NCI-H748 (cell line): ENCODE measurements around the gene CMTM4.
"Not testable (repeated sequence)": the region's sequence is repeated elsewhere in the genome, so short reads cannot be mapped to it uniquely, and the experiment has no call there.

ENCODE experiments used
- DNase-seq: peaks from one replicate; lab custom pipeline; 2025; ENCODE audit not compliant: unreplicated experiment; lab: John Stamatoyannopoulos, UW

CMTM4 gene

GRCh38 chr16:66617728-66618127 is 78.8 kb downstream of the CMTM4 start:
- DNase-seq: no peak

GRCh38 chr16:66617010-66617434 is 79.5 kb downstream of the CMTM4 start:
- DNase-seq: no peak

DNA sequence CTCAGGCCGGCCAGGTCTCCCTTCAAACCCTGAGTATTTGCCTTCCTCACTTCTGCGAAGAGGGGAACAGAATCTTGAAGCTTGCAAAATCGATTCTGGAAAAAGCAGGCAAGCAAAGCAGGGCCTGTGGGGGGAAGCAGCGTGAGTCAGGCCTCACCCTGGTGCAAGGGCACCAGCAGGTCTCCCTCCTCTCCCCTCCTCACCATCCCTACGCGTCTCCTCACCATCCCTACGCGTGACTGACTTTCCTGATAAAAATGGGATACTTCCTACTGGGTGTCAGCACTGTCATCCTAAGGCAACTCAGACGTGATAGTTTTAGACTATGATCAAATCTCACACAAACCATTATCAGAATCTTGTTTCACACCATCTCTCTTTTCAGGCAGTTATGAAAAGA is 80.0 kb downstream of the CMTM4 start:
- DNase-seq: no peak

DNA sequence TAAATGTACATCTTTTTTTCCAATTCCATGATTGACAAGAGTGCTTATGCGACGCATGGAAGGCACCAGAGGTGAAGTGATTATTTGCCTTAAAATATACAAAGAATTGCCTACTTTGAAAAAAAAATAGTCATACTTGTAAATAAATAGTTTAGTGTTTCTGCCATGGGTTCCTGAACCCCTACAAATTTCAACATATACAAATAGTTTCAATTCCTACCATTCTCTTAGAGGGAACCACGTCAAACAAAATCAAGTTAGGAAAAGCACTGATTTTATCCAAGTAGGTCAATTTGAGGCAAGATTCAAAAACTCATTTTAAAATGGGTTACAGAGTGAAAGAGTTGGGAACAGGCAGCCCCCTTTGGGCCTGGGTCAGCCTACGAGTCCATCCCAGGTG is 80.4 kb downstream of the CMTM4 start:
- DNase-seq: no peak

DNA sequence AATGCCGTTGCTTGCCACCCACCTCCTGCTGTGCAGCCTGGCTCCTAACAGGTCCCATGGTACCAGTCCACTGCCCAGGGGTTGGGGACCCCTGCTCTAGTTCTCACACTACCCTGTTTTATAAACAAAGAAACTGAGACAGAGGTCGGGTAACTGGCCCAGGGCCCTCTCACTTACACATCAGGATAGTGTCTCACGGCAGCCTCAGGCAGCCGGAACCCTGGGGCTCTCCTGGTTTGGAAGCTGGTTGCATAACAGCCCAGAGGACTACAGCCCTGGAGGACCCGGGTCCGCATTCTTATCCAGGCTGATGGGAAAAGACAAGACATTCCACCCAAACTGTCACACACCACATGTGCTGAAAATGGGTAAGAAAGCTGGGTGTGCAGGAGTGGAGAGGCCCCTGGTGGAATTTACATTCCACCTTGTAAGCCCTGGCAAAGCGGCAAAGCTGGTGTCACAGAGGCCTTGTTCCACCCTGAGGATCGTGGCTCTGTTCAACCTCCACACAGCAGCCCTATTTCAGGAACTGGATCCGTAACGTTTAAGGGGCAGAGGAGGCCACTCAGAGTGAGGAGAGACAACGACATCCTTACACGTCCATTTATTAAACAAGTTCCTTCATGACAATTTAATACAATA is 82.3 kb downstream of the CMTM4 start:
- no peak for DNase-seq

GRCh38 chr16:66612422-66612821 is 84.1 kb downstream of the CMTM4 start:
- DNase-seq: no peak

GRCh38 chr16:66611911-66612310 is 84.6 kb downstream of the CMTM4 start:
- not testable (repeated sequence) for DNase-seq

DNA sequence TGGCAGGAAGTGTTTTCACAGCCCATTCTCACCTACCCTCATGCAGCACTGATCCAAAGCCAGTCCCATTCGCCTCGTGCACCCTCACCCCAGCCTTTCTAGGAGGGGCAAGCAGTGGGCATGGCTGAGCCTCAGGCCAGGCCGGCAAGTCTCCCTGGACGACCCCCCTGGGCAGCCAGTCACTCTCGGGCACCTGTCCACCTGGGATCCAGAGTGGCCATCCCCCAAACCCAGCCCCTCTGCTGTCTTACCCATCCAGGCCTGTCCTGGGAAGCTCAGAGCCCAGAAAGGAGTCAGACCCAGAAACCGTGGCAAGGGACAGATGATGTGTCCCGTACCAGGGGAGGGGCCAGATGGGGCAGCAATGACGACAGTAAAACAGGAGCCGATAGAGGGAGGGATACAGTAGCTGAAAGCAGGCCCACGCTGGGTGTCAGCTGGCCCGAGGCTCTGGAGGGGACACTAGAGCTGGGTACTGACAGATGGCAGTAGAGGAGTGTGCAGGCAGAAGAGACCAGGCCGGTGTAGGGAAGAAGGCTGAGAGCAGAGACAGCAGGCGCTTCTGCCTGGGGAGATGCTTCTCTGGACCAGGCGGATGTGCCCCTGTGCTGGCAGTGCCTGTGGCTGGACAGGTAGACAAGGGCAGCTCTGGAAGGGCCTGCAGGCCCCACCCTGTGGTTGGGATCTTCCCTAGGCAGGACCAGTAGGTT is 86.3 kb downstream of the CMTM4 start:
- DNase-seq: no peak

GRCh38 chr16:66609139-66609510 is 87.4 kb downstream of the CMTM4 start:
- no peak for DNase-seq

- peak; percentile 64 for DNase-seq
Observed at GRCh38 chr16:66608241-66609138, 88.1 kb downstream of the CMTM4 start.

- DNase-seq: no peak
Observed at GRCh38 chr16:66605979-66606751, 90.4 kb downstream of the CMTM4 start.

DNA sequence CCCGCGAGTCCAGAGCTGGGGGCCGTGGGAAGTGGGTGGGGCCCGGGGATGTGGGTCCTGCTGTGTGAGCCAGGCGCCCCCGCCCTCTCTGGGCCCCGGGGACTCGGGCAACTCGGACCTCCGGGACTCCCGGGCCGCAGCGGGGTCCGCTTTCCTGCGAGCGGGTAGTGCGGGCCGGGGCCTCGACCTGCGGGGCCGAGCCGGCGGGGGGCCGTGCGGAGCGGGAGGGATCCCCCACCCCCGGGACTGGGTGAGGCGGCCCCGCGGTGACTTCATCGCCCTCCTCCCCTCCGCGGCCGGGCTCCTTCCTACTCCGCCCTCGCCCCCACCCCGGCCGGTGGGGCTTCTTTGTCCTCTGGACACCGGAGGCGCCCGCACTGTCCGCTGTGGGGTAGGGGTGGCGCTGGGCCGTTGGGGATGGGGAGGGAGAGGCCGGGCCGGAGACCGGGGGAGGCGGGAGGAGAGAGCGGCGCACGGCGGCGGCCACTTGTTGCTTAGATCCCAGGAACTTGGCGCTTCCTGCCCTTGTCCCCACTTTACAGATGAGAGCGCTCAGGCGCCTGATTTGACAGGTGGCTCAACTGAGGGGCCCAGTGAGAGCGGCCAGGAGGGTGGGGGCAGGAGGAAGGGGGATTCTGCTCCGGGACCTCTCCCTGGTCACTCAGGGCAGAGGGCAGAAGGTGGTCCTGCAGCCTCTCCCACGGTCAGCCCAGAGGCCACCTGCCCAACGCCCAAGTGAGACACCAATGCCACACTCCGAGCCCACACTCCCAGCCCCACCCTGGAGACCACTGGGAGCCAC is 91.2 kb downstream of the CMTM4 start:
- DNase-seq: peak; percentile 29

DNA sequence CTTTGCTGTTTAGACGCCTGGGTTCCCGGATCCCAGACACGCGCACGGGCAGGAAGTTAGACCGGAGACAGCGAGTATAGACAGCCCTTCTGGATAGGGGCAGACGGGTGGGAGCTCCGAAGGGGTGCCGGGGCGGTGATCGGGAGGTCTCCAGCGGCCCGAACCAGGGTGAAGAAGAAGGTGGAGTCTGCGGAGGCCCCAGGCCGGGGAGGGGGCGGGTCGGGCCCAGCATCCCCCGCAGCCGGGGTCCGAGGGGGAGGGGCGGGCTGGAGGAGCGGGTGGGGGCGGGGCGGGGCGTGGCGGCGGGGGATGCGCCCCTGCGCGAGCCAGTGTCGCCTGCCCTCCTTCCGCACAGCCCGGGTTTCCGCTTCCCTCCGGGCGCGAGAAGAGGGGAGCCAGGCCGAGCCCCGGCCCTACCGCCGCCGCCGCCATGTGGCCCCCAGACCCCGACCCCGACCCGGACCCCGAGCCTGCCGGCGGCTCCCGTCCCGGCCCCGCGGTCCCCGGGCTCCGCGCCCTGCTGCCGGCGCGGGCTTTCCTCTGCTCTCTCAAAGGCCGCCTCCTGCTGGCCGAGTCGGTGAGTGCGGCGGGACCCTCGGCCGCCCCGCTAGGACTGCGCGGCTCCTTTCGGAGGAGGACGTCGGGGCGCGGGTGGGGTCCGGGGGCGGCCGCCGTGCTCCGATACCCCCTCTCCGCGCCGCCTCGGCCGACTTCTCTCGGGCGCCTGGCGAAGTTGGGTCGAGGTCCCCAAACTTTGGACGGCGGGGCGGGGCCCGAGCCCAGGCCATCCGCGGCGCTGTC is 92.0 kb downstream of the CMTM4 start, which contains the start of gene CMTM3:
Gene CMTM3, plus strand, starts transcription at position 329 of the 801 bp plus-strand sequence. Its CDS starts 102 bp downstream, at position 431.
- DNase-seq: peak; percentile 70

DNA sequence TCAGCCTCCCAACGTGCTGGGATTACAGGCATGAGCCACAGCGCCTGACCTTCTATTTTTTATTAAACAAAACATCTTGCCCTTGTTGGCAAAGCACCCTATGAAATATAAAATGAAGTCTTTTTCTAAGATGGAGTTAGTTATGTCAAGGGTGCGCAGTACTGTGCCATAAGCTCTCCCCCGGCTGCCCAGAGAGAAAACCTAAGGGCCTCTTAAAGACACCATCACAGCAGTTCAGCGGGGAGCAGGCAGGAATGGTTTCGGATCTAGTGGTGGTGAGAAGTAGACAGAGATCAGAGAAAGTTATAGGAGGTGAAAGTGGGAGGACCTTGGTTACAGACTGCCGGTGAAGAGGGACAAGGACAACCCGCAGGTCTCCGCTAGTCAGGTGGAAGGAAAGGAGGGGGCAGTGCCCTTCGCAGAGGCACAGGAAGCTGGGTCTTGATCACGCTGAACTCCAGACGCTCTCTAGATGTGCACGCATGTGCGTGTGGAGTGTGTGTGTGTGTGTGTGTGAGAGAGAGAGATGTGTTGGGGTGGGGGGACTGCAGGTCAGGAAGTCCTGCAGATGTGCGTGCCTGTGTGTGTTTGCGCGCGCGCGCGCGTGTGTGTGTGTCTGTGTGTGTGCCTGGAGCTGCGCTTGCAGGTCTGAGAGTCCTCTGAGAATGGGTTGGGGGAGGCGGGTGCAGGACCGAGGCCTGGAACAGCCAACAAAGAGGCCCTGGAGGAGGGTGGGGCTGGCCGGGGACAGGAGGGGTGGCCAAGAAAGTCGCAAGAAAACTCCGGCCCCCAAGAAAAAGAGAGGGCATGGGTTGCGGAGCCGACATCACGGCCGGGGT is 92.8 kb downstream of the CMTM4 start:
- peak; percentile 64 for DNase-seq

- no peak for DNase-seq
Observed at GRCh38 chr16:66601471-66601870, 95.1 kb downstream of the CMTM4 start.

DNA sequence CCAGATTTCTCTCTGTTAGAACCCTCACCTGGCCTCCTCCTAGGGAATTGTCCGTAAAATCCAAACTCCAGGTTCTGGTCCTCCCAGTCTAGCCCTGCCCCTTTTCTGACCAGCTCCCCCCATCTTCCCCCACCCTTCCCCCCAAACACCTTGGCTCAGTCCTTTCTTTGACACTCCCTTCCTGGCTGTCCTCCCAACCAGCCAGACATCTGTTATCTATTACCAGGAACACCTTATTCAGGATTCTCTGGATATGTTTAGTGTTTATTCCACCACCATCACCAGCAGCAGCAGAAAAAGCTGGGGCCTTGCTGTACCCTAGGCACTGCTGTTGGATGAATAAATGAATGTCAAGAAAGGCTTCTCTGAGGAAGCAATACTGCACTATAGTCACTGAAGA is 96.1 kb downstream of the CMTM4 start:
- DNase-seq: no peak

GRCh38 chr16:66599726-66600125 is 96.8 kb downstream of the CMTM4 start:
- DNase-seq: no peak

DNA sequence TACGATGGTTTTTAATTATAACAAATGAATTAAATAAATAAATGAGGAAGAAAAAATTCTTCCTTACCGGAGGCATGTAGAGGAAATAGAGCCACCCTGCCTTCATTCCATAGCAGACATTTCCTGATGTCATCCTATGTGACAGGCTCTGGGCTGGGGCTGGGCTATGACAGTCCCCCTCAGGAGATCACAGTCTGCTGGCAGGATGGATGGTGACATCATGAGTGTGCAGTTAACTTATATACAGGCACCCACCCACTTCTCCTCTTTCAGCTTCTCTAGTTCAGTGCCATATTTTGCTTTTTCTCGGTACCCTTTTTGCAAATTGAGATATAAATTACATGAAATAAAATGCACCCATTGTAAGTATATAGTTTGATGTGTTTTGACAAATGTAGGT is 98.4 kb downstream of the CMTM4 start:
- DNase-seq: no peak
